Omental fat pad (tissue), 4 donors: ENCODE results near the gene GRID1. TPM values are rescaled to one million over a fixed set of nuclear protein-coding genes. Genes with fewer than 3 reads are reported as not detected.

Source experiments
- ATAC-seq: fragments of 150-250 bp; one replicate; pipeline ENCODE4 v1.9.1; 2016; ENCODE audit warnings: mild to moderate bottlenecking, moderate library complexity; ENCODE audit not compliant: low FRiP score
- DNase-seq: peaks from one replicate; pipeline ENCODE4 v3.0.0-alpha.2; 2019; ENCODE audit warnings: low spot score
- total RNA-seq, 4 donors: library from RNA; depleted of rRNA; stranded (reverse); fragments of >200 nt; gene quantifications; one replicate each; pipeline ENCODE4 v1.1.0, GENCODE V29; 2016
- TF ChIP-seq, protein P1 (sequence below), 3 donors: fragments of 450-650 bp; IDR thresholded peaks; one replicate each; pipeline ENCODE4 v1.5.1; 2016 to 2017; ENCODE audit warnings: antibody characterized with exemption in 3 of 3, mild to moderate bottlenecking in 3 of 3, moderate library complexity in 2 of 3

The GRID1 gene
- total RNA-seq, 4 donors from 2014 or later, result 1.5 to 3.5 (median 2.4) TPM

GRCh38 chr10:86333826-86334487 lies 32.6 kb downstream of the GRID1 start:
- ATAC-seq, result no peak
- TF ChIP-seq, protein P1, sequence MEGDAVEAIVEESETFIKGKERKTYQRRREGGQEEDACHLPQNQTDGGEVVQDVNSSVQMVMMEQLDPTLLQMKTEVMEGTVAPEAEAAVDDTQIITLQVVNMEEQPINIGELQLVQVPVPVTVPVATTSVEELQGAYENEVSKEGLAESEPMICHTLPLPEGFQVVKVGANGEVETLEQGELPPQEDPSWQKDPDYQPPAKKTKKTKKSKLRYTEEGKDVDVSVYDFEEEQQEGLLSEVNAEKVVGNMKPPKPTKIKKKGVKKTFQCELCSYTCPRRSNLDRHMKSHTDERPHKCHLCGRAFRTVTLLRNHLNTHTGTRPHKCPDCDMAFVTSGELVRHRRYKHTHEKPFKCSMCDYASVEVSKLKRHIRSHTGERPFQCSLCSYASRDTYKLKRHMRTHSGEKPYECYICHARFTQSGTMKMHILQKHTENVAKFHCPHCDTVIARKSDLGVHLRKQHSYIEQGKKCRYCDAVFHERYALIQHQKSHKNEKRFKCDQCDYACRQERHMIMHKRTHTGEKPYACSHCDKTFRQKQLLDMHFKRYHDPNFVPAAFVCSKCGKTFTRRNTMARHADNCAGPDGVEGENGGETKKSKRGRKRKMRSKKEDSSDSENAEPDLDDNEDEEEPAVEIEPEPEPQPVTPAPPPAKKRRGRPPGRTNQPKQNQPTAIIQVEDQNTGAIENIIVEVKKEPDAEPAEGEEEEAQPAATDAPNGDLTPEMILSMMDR (IDR thresholded peaks at IDR 0.05), result no peak
- no peak for DNase-seq

GRCh38 chr10:86331861-86332260 lies 34.7 kb downstream of the GRID1 start:
- TF ChIP-seq, protein P1 (IDR thresholded peaks at IDR 0.05), result no peak
- no peak for DNase-seq
- ATAC-seq, result no peak

DNA sequence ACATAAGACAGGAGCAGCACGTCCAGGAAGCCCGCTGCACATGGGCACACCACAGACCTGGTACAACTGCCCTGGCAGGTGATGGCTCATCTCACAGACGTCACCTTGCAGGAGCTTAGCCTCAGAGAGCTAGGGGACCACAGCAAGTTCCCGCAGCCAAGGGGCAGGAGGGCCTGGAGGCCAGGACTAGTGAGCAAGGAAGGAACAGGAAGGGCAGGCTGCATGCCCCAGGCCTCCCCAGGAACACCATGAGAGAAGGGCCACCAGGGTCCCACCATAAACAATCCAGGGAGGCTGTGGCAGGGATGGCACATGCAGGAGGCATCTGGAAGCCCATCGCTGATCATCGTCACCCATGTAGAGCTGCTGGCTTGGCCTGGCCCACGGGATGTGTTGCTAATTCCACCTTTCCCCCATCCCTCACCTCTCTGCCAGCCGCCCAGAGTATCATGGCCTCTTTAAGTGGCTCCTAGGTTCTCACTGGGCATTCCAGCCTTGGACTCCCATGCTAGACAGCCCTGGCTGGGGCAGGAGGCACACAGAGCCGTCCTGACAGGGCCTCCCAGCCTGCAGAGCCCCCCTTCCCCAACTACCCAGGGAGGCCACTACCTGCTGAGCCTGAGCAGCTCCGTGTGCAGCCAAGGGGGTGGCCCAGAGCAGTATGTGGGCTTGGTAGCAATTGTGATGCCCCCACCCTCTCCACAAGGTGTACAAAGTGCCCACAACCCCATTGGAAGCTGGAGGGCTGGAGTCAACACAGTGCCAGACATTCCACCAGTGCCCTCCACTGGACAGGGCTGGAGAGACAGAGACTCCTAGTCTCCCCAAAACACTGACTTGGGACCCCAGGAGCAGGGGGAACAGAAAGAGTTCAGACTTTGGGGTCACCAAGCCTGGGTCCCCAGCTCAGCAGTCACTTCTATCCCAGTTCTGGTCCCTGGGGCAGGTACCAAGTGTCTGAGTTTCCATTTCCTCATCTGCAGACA lies 35.5 kb downstream of the GRID1 start:
- TF ChIP-seq, protein P1 (IDR thresholded peaks at IDR 0.05), result no peak
- ATAC-seq, result no peak
- DNase-seq, result no peak

GRCh38 chr10:86329896-86330680 lies 36.5 kb downstream of the GRID1 start:
- ATAC-seq (no peak), DNase-seq (no peak)
- TF ChIP-seq, protein P1 (IDR thresholded peaks at IDR 0.05), result no peak

DNA sequence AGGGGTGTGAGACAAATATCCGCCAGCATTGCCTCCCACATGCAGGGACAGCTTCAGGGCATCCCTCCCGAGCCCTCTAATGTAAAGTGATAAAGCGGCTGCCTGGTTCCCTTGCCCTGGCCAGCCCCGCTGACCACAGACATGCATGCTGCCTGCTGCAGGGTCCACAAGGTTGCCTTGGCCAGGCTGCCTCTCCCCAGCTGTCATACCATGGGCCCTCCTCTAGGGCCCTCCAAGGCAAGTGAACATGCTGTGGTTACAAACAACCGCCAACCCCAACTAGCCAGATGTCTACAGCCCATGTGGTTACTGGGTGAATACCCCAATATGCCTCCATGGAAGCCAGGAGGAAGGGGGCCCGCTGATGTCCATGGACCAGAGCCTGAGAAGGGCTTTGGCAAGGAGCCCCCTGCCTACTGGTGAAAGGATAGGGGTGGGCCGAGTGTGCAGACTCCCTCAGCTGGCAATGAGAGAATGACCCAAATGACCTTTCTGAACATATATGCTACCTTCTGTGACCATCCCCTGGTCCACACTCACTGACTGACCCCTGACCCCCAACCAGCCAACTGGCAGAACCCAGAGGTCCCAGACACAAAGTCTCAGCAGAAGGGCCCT lies 37.4 kb downstream of the GRID1 start:
- DNase-seq (no peak), ATAC-seq (no peak)
- TF ChIP-seq, protein P1 (IDR thresholded peaks at IDR 0.05), result no peak

GRCh38 chr10:86327954-86328725 lies 38.5 kb downstream of the GRID1 start:
- ATAC-seq (no peak), DNase-seq (no peak)

More at GRCh38 chr10:86327954-86328725, 38.5 kb downstream of the GRID1 start:
- TF ChIP-seq, protein P1 (IDR thresholded peaks at IDR 0.05), result no peak
